Suprapubic skin (tissue), 4 donors: ENCODE measurements around the gene BDP1.
"Not testable (repeated sequence)": the region's sequence is repeated elsewhere in the genome, so short reads cannot be mapped to it uniquely, and the experiment has no call there.

Source experiments
- EP300 ChIP-seq: sonication (generic); formaldehyde crosslinking; IDR thresholded peaks from one replicate; pipeline ENCODE4 v1.6.1; 2017; ENCODE audit warnings: antibody characterized with exemption
- POLR2A ChIP-seq, 2 donors: fragments of 450-650 bp; IDR thresholded peaks; one replicate each; pipeline ENCODE4 v1.6.1; 2017; ENCODE audit warnings: antibody characterized with exemption in 2 of 2, mild to moderate bottlenecking in 2 of 2, moderate library complexity in 2 of 2
- POLR2AphosphoS5 ChIP-seq, 3 donors: sonication (generic); formaldehyde crosslinking; IDR thresholded peaks; one replicate each; pipeline ENCODE4 v1.6.1; 2017; ENCODE audit warnings: antibody characterized with exemption in 3 of 3
- TF ChIP-seq, protein P1 (sequence below), 2 donors: fragments of 200-600 bp in 1 of 2; fragments of 450-650 bp in 1 of 2; sonication (generic) in 1 of 2; IDR thresholded peaks; one replicate each; pipeline ENCODE4 v1.5.1; 2016 to 2019; ENCODE audit warnings: antibody characterized with exemption in 2 of 2, mild to moderate bottlenecking in 1 of 2, moderate library complexity in 1 of 2

DNA sequence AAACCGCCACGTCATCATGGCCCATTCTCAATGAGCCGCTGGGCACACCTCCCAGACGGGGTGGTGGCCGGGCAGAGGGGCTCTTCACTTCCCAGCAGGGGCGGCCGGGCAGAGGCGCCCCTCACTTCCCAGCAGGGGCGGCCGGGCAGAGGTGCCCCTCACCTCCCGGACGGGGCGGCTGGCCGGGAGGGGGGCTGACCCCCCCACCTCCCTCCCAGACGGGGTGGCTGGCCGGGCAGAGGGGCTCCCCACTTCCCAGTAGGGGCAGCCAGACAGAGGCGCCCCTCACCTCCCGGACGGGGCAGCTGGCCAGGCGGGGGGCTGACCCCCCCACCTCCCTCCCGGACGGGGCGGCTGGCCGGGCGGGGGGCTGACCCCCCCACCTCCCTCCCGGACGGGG, 96.1 kb downstream of the BDP1 start:
- TF ChIP-seq, protein P1, sequence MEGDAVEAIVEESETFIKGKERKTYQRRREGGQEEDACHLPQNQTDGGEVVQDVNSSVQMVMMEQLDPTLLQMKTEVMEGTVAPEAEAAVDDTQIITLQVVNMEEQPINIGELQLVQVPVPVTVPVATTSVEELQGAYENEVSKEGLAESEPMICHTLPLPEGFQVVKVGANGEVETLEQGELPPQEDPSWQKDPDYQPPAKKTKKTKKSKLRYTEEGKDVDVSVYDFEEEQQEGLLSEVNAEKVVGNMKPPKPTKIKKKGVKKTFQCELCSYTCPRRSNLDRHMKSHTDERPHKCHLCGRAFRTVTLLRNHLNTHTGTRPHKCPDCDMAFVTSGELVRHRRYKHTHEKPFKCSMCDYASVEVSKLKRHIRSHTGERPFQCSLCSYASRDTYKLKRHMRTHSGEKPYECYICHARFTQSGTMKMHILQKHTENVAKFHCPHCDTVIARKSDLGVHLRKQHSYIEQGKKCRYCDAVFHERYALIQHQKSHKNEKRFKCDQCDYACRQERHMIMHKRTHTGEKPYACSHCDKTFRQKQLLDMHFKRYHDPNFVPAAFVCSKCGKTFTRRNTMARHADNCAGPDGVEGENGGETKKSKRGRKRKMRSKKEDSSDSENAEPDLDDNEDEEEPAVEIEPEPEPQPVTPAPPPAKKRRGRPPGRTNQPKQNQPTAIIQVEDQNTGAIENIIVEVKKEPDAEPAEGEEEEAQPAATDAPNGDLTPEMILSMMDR (IDR thresholded peaks at IDR 0.05), result not testable (repeated sequence)
- not testable (repeated sequence) for TF ChIP-seq POLR2A (IDR thresholded peaks at IDR 0.05); EP300; POLR2AphosphoS5 (IDR thresholded peaks at IDR 0.05)
